GM23248 (cell line): ENCODE measurements around the gene KEAP1. TPM values are rescaled to one million over a fixed set of nuclear protein-coding genes. Genes with fewer than 3 reads are reported as not detected.
"Not testable (repeated sequence)": the region's sequence is repeated elsewhere in the genome, so short reads cannot be mapped to it uniquely, and the experiment has no call there.

Source experiments
- DNase-seq: peaks from one replicate; pipeline ENCODE4 v3.0.0-alpha.2; 2015
- H2AFZ ChIP-seq: fragments of 200-600 bp; sonication (generic); 2 replicates; pipeline ENCODE4 v1.6.1; 2016; ENCODE audit warnings: antibody characterized with exemption
- H3F3A ChIP-seq: fragments of 200-600 bp; sonication (generic); 2 replicates; pipeline ENCODE4 v1.6.1; 2016; ENCODE audit warnings: mild to moderate bottlenecking, antibody characterized with exemption, mixed run types; ENCODE audit not compliant: insufficient read depth
- H3K27ac ChIP-seq: fragments of 200-600 bp; sonication (generic); 2 replicates; pipeline ENCODE4 v1.5.1; 2016; ENCODE audit warnings: mild to moderate bottlenecking
- H3K27me3 ChIP-seq: fragments of 200-600 bp; sonication (generic); replicated peaks from 2 replicates; pipeline ENCODE4 v1.6.1; 2016; ENCODE audit warnings: mild to moderate bottlenecking; ENCODE audit not compliant: insufficient read depth
- H3K36me3 ChIP-seq: fragments of 200-600 bp; sonication (generic); 2 replicates; pipeline ENCODE4 v1.6.1; 2016; ENCODE audit warnings: low read depth, mild to moderate bottlenecking
- H3K4me1 ChIP-seq: fragments of 200-600 bp; sonication (generic); 2 replicates; pipeline ENCODE4 v1.6.1; 2016; ENCODE audit warnings: mild to moderate bottlenecking; ENCODE audit not compliant: insufficient read depth
- H3K4me2 ChIP-seq: fragments of 200-600 bp; sonication (generic); one replicate; pipeline ENCODE4 v1.6.1; 2016; ENCODE audit warnings: mild to moderate bottlenecking; ENCODE audit not compliant: unreplicated experiment
- H3K4me3 ChIP-seq: fragments of 200-600 bp; sonication (generic); 2 replicates; pipeline ENCODE4 v1.5.1; 2016; ENCODE audit warnings: mild to moderate bottlenecking
- H3K79me2 ChIP-seq: fragments of 200-600 bp; sonication (generic); 2 replicates; pipeline ENCODE4 v1.6.1; 2016; ENCODE audit warnings: mild to moderate bottlenecking; ENCODE audit not compliant: insufficient read depth
- H3K9ac ChIP-seq: fragments of 200-600 bp; sonication (generic); 2 replicates; pipeline ENCODE4 v1.6.1; 2016; ENCODE audit warnings: mild to moderate bottlenecking
- H3K9me2 ChIP-seq: fragments of 200-600 bp; sonication (generic); 2 replicates; pipeline ENCODE4 v1.6.1; 2016; ENCODE audit warnings: mixed run types, mild to moderate bottlenecking, moderate library complexity; ENCODE audit not compliant: insufficient read depth
- H3K9me3 ChIP-seq: fragments of 200-600 bp; sonication (generic); one replicate; pipeline ENCODE4 v1.6.1; 2017; ENCODE audit warnings: low read depth
- H4K20me1 ChIP-seq: fragments of 200-600 bp; sonication (generic); 2 replicates; pipeline ENCODE4 v1.6.0; 2016; ENCODE audit not compliant: insufficient read depth
- EZH2 ChIP-seq: fragments of 200-600 bp; sonication (generic); IDR thresholded peaks from 2 replicates; pipeline ENCODE4 v1.6.1; 2018; ENCODE audit warnings: antibody characterized with exemption, mild to moderate bottlenecking; ENCODE audit not compliant: insufficient read depth, poor library complexity, severe bottlenecking
- EZH2phosphoT487 ChIP-seq: fragments of 200-600 bp; sonication (generic); IDR thresholded peaks from 2 replicates; pipeline ENCODE4 v1.6.1; 2018; ENCODE audit warnings: antibody characterized with exemption, moderate library complexity, mild to moderate bottlenecking, low read depth; ENCODE audit not compliant: insufficient read depth
- WGBS, 2 experiments: methylation state at CpG; one replicate each; pipeline ENCODE4 v1.1.6; 2015 to 2017; ENCODE audit warnings: low lambda C conversion rate in 2 of 2, low coverage in 1 of 2; ENCODE audit errors: missing lambda C conversion rate in 2 of 2; 5-methylcytosine and 5-hydroxymethylcytosine counted together
- in situ Hi-C: fragments of 300-500 bp; cut with MboI; formaldehyde crosslinking; loops from 2 replicates; pipeline ENCODE4 v1.15.0; 2020
- polyA plus RNA-seq: library from polyadenylated mRNA; unstranded; fragments of >200 nt; fragmentation: Nextera tagmentation; extraction: Ambion mirVana; gene quantifications from 2 replicates; pipeline ENCODE4 v1.2.1, GENCODE V29; 2016
- total RNA-seq: library from RNA; depleted of rRNA; stranded (reverse); fragments of >200 nt; shearing (Covaris generic); gene quantifications from 2 replicates; pipeline ENCODE4 v1.2.3, GENCODE V29; 2014

Gene KEAP1
- total and polyA plus RNA-seq, 2 experiments from 2014 or later: 81.5 to 99.5 TPM

- H3K27ac ChIP-seq: no peak overlapping the region
- H3K9me3 ChIP-seq: no peaks in the 10 kb centered on the region
- H2AFZ ChIP-seq: no peak overlapping the region
- no peaks in the 10 kb centered on the region for H3K79me2 ChIP-seq
- peaks cover 8% of the 10 kb centered on the region; the same call in 1 of the 2 replicates for H3K27me3 ChIP-seq
- no peak overlapping the region for H3K4me3 ChIP-seq
- no peaks in the 10 kb centered on the region for H4K20me1 ChIP-seq
- TF ChIP-seq EZH2phosphoT487 (no peak), EZH2 (no peak)
- H3K4me1 ChIP-seq: peaks cover 4% of the 10 kb centered on the region; the same call in 1 of the 2 replicates
- no peak overlapping the region for H3K9ac ChIP-seq
- H3K4me2 ChIP-seq: no peak overlapping the region
- in situ Hi-C loops: no loop called here
- 0 out of 2 replicates have a peak, but pooled peaks cover 5% of the 10 kb centered on the region for H3F3A ChIP-seq
- no peaks in the 10 kb centered on the region for H3K9me2 ChIP-seq
- 29 to 57% methylated on average over 1 of the region's 1 CpG for WGBS, 2 experiments
- DNase-seq: no peak
- no peaks in the 10 kb centered on the region for H3K36me3 ChIP-seq
Observed at GRCh38 chr19:10532457-10532856, 29.3 kb upstream of the KEAP1 start.

- H3K9me2 ChIP-seq, H3K27me3 ChIP-seq, H3K9ac ChIP-seq, H3K9me3 ChIP-seq, H3K4me3 ChIP-seq, H3F3A ChIP-seq, H3K27ac ChIP-seq, H4K20me1 ChIP-seq, in situ Hi-C loops, H2AFZ ChIP-seq, DNase-seq, H3K79me2 ChIP-seq, H3K4me2 ChIP-seq, H3K36me3 ChIP-seq, H3K4me1 ChIP-seq: not testable (repeated sequence)
- 77 to 79% methylated on average over 8 of the region's 8 CpGs for WGBS, 2 experiments
Observed at GRCh38 chr19:10526887-10527286, 23.7 kb upstream of the KEAP1 start.

- Histone ChIP-seq H3K27ac (no peak overlapping the region), H3K4me3 (no peak overlapping the region), H3K79me2 (no peaks in the 10 kb centered on the region), H2AFZ (no peak overlapping the region), H3K9me3 (no peaks in the 10 kb centered on the region), H3K9me2 (no peaks in the 10 kb centered on the region), H3K4me1 (no peaks in the 10 kb centered on the region), H3K27me3 (0 out of 2 replicates have a peak, but pooled peaks cover 3% of the 10 kb centered on the region), H4K20me1 (no peaks in the 10 kb centered on the region), H3K4me2 (no peak overlapping the region), H3K36me3 (no peaks in the 10 kb centered on the region), H3K9ac (no peak overlapping the region), H3F3A (no peaks in the 10 kb centered on the region)
- in situ Hi-C loops: no loop called here
- TF ChIP-seq EZH2 (no peak), EZH2phosphoT487 (no peak)
- WGBS, 2 experiments: 91 to 93% methylated on average over 7 of the region's 7 CpGs
- DNase-seq: no peak
Observed at GRCh38 chr19:10525636-10526035, 22.5 kb upstream of the KEAP1 start.

GRCh38 chr19:10523135-10523636, 20.0 kb upstream of the KEAP1 start:
- H3K27ac ChIP-seq: no peak overlapping the region
- H4K20me1 ChIP-seq: no peaks in the 10 kb centered on the region
- H3K4me3 ChIP-seq: no peak overlapping the region
- no peaks in the 10 kb centered on the region for H3K9me3 ChIP-seq
- in situ Hi-C loops: no loop called here
- H3K9me2 ChIP-seq: no peaks in the 10 kb centered on the region
- no peak overlapping the region for H3K9ac ChIP-seq
- H2AFZ ChIP-seq: no peak overlapping the region
- H3K79me2 ChIP-seq: no peaks in the 10 kb centered on the region
- H3K4me2 ChIP-seq: no peak overlapping the region
- no peaks in the 10 kb centered on the region for H3K36me3 ChIP-seq
- H3K27me3 ChIP-seq: peaks cover 3% of the 10 kb centered on the region; the same call in 1 of the 2 replicates
- no peak for TF ChIP-seq EZH2
- WGBS, 2 experiments: 41 to 51% methylated on average over 3 of the region's 3 CpGs
- no peaks in the 10 kb centered on the region for H3K4me1 ChIP-seq
- no peak for DNase-seq
- H3F3A ChIP-seq: no peaks in the 10 kb centered on the region

- Histone ChIP-seq H4K20me1 (no peaks in the 10 kb centered on the region), H3F3A (no peaks in the 10 kb centered on the region), H3K4me3 (no peak overlapping the region), H3K4me2 (no peak overlapping the region), H3K4me1 (no peaks in the 10 kb centered on the region), H2AFZ (no peak overlapping the region), H3K36me3 (no peaks in the 10 kb centered on the region), H3K79me2 (no peaks in the 10 kb centered on the region), H3K9ac (no peak overlapping the region), H3K9me2 (no peaks in the 10 kb centered on the region), H3K9me3 (no peaks in the 10 kb centered on the region), H3K27ac (no peak overlapping the region), H3K27me3 (peaks cover 3% of the 10 kb centered on the region; the same call in 1 of the 2 replicates)
- no peak for DNase-seq
- WGBS, 2 experiments: 78% methylated on average over 12 to 13 of the region's 13 CpGs
- in situ Hi-C loops: no loop called here
- TF ChIP-seq EZH2: no peak
- no peak for TF ChIP-seq EZH2phosphoT487
Observed at GRCh38 chr19:10521461-10522171, 18.5 kb upstream of the KEAP1 start.
